ENCODE results near the gene BCL11A.

The BCL11A gene

GRCh38 chr2:60558536-60558935, 5.1 kb upstream of the BCL11A start:
- no peak for DNase-seq

- no peak for DNase-seq
These were observed 4.0 kb upstream of the BCL11A start for GRCh38 chr2:60557486-60557864.

- no peak for DNase-seq
These were observed 3.4 kb upstream of the BCL11A start for GRCh38 chr2:60556576-60557485.

GRCh38 chr2:60556175-60556574, 2.7 kb upstream of the BCL11A start:
- no peak for DNase-seq

- DNase-seq, result no peak
These were observed 2.3 kb upstream of the BCL11A start for GRCh38 chr2:60555783-60556139.

GRCh38 chr2:60555066-60555782, 1.8 kb upstream of the BCL11A start:
- peak; percentile 71 for DNase-seq

GRCh38 chr2:60554646-60555065, 1.2 kb upstream of the BCL11A start:
- no peak for DNase-seq

- no peak for DNase-seq
These were observed 706 bp upstream of the BCL11A start for GRCh38 chr2:60554074-60554645.

GRCh38 chr2:60552851-60553494, 481 bp downstream of the BCL11A start:
- no peak for DNase-seq

GRCh38 chr2:60552078-60552850, 1.2 kb downstream of the BCL11A start:
- DNase-seq, result no peak

GRCh38 chr2:60551240-60552077, 2.0 kb downstream of the BCL11A start:
- DNase-seq, result no peak

GRCh38 chr2:60550984-60551239, 2.5 kb downstream of the BCL11A start:
- DNase-seq, result no peak

- peak; percentile 64 for DNase-seq
These were observed 3.1 kb downstream of the BCL11A start for GRCh38 chr2:60550178-60550983.

- DNase-seq, result no peak
These were observed 3.6 kb downstream of the BCL11A start for GRCh38 chr2:60549928-60550177.

GRCh38 chr2:60549238-60549927, 4.1 kb downstream of the BCL11A start:
- no peak for DNase-seq

GRCh38 chr2:60548845-60549237, 4.6 kb downstream of the BCL11A start:
- DNase-seq, result no peak

GRCh38 chr2:60548311-60548710, 5.1 kb downstream of the BCL11A start:
- DNase-seq, result no peak

GRCh38 chr2:60547841-60548240, 5.6 kb downstream of the BCL11A start:
- no peak for DNase-seq

GRCh38 chr2:60546756-60547420, 6.6 kb downstream of the BCL11A start:
- no peak for DNase-seq

GRCh38 chr2:60544954-60545560, 8.4 kb downstream of the BCL11A start:
- DNase-seq, result no peak
